H9 (cell line): ENCODE data around the gene CPLX1. TPM values are rescaled to one million over a fixed set of nuclear protein-coding genes. Genes with fewer than 3 reads are reported as not detected.
"Not testable (repeated sequence)": the region's sequence is repeated elsewhere in the genome, so short reads cannot be mapped to it uniquely, and the experiment has no call there.

Experiments
- DNase-seq: peaks from one replicate; pipeline ENCODE4 v3.0.0-alpha.2; 2017
- H2AFZ ChIP-seq: one replicate; pipeline ENCODE4 v1.6.1; 2013; ENCODE audit warnings: mild to moderate bottlenecking, low read length, control low read depth, moderate library complexity
- H2AK5ac ChIP-seq: 2 replicates; pipeline ENCODE4 v1.6.1; 2013; ENCODE audit warnings: low read length, control low read depth, mixed read lengths; ENCODE audit not compliant: insufficient read length
- H2BK120ac ChIP-seq: one replicate; pipeline ENCODE4 v1.6.1; 2013; ENCODE audit warnings: low read depth, mild to moderate bottlenecking, low read length, control low read depth, inconsistent platforms; ENCODE audit not compliant: poor library complexity, severe bottlenecking
- H2BK12ac ChIP-seq: 2 replicates; pipeline ENCODE4 v1.6.1; 2013; ENCODE audit warnings: low read length, control low read depth, mixed read lengths, low read depth; ENCODE audit not compliant: insufficient read length
- H2BK15ac ChIP-seq: 2 replicates; pipeline ENCODE4 v1.6.1; 2013; ENCODE audit warnings: low read depth, low read length, control low read depth
- H2BK20ac ChIP-seq: one replicate; pipeline ENCODE4 v1.6.1; 2013; ENCODE audit warnings: low read depth, mild to moderate bottlenecking, low read length, control low read depth, inconsistent platforms; ENCODE audit not compliant: poor library complexity, severe bottlenecking
- H2BK5ac ChIP-seq: 2 replicates; pipeline ENCODE4 v1.6.1; 2013; ENCODE audit warnings: low read length, control low read depth, mixed read lengths; ENCODE audit not compliant: insufficient read length
- H3K14ac ChIP-seq: 2 replicates; pipeline ENCODE4 v1.6.1; 2013; ENCODE audit warnings: low read length, control low read depth; ENCODE audit not compliant: insufficient read depth
- H3K18ac ChIP-seq: 2 replicates; pipeline ENCODE4 v1.6.1; 2013; ENCODE audit warnings: low read depth, mild to moderate bottlenecking, mixed read lengths, low read length, control low read depth; ENCODE audit not compliant: insufficient read length
- H3K23ac ChIP-seq: 2 replicates; pipeline ENCODE4 v1.6.1; 2013; ENCODE audit warnings: low read length, control low read depth, mixed read lengths, low read depth; ENCODE audit not compliant: insufficient read length
- H3K23me2 ChIP-seq: 2 replicates; pipeline ENCODE4 v1.6.1; 2013; ENCODE audit warnings: low read depth, mild to moderate bottlenecking, mixed read lengths, low read length, control low read depth; ENCODE audit not compliant: insufficient read length, poor library complexity, severe bottlenecking
- H3K27ac ChIP-seq: 2 replicates; pipeline ENCODE4 v1.5.1; 2013; ENCODE audit warnings: low read length, control low read depth, mixed read lengths, low read depth; ENCODE audit not compliant: insufficient read length
- H3K27me3 ChIP-seq: 2 replicates; pipeline ENCODE4 v1.6.1; 2013; ENCODE audit warnings: low read length, control low read depth, inconsistent platforms; ENCODE audit not compliant: insufficient read depth
- H3K4ac ChIP-seq: 2 replicates; pipeline ENCODE4 v1.6.1; 2013; ENCODE audit warnings: low read depth, mild to moderate bottlenecking, control low read depth, inconsistent platforms, low read length, moderate library complexity
- H3K4me1 ChIP-seq: 2 replicates; pipeline ENCODE4 v1.6.1; 2013; ENCODE audit warnings: low read length, control low read depth, inconsistent platforms; ENCODE audit not compliant: insufficient read depth
- H3K4me2 ChIP-seq: 2 replicates; pipeline ENCODE4 v1.6.1; 2013; ENCODE audit warnings: low read length, control low read depth, mixed read lengths; ENCODE audit not compliant: insufficient read length, insufficient read depth
- H3K56ac ChIP-seq: 2 replicates; pipeline ENCODE4 v1.6.1; 2013; ENCODE audit warnings: low read depth, mild to moderate bottlenecking, mixed read lengths, low read length, control low read depth; ENCODE audit not compliant: insufficient read length
- H3K79me1 ChIP-seq: 2 replicates; pipeline ENCODE4 v1.6.1; 2013; ENCODE audit warnings: low read depth, mild to moderate bottlenecking, moderate library complexity, low read length, control low read depth, inconsistent platforms; ENCODE audit not compliant: insufficient read depth, poor library complexity, severe bottlenecking
- H3K79me2 ChIP-seq: 2 replicates; pipeline ENCODE4 v1.6.1; 2013; ENCODE audit warnings: low read length, control low read depth, inconsistent platforms; ENCODE audit not compliant: insufficient read depth
- H3K9ac ChIP-seq: 2 replicates; pipeline ENCODE4 v1.6.1; 2013; ENCODE audit warnings: low read length, control low read depth, mixed read lengths; ENCODE audit not compliant: insufficient read length; ENCODE audit errors: extremely low read depth
- H3K9me3 ChIP-seq: one replicate; pipeline ENCODE4 v1.6.1; 2013; ENCODE audit warnings: low read depth, low read length, inconsistent platforms; ENCODE audit not compliant: control insufficient read depth
- H3T11ph ChIP-seq: one replicate; pipeline ENCODE4 v1.6.1; 2013; ENCODE audit warnings: mild to moderate bottlenecking, low read length, control low read depth, inconsistent platforms
- H4K20me1 ChIP-seq: one replicate; pipeline ENCODE4 v1.6.1; 2013; ENCODE audit not compliant: control insufficient read depth, insufficient read length, insufficient read depth
- H4K5ac ChIP-seq: 2 replicates; pipeline ENCODE4 v1.6.1; 2013; ENCODE audit warnings: low read depth, mild to moderate bottlenecking, mixed read lengths, low read length, control low read depth; ENCODE audit not compliant: insufficient read length
- H4K8ac ChIP-seq: replicated peaks from 2 replicates; pipeline ENCODE4 v1.6.1; 2013; ENCODE audit warnings: low read length, control low read depth, mixed read lengths, low read depth; ENCODE audit not compliant: insufficient read length
- H4K91ac ChIP-seq: 2 replicates; pipeline ENCODE4 v1.6.1; 2013; ENCODE audit warnings: low read depth, mild to moderate bottlenecking, moderate library complexity, mixed read lengths, low read length, control low read depth; ENCODE audit not compliant: insufficient read length
- H3K27ac Mint-ChIP-seq, 3 experiments: 2 replicates in 2 of 3; 3 replicates in 1 of 3; pipeline ENCODE4 v1.8.0; 2020 to 2021; ENCODE audit warnings: mixed read lengths in 3 of 3, mild to moderate bottlenecking in 1 of 3, moderate library complexity in 1 of 3
- H3K27me3 Mint-ChIP-seq: 2 replicates; pipeline ENCODE4 v1.8.0; 2021; ENCODE audit warnings: low read depth, mild to moderate bottlenecking, moderate library complexity, mixed read lengths
- H3K36me3 Mint-ChIP-seq, 3 experiments: 2 replicates in 2 of 3; 3 replicates in 1 of 3; pipeline ENCODE4 v1.8.0; 2020 to 2021; ENCODE audit warnings: low read depth in 3 of 3, mixed read lengths in 3 of 3; ENCODE audit not compliant: insufficient read depth in 1 of 3
- H3K4me1 Mint-ChIP-seq, 2 experiments: 2 replicates each; pipeline ENCODE4 v1.8.0; 2020; ENCODE audit warnings: mixed read lengths in 2 of 2
- H3K4me3 Mint-ChIP-seq, 2 experiments: 2 replicates in 1 of 2; 3 replicates in 1 of 2; pipeline ENCODE4 v1.8.0; 2020 to 2021; ENCODE audit warnings: mild to moderate bottlenecking in 2 of 2, mixed read lengths in 2 of 2, moderate library complexity in 1 of 2
- H3K9me3 Mint-ChIP-seq, 2 experiments: 2 replicates in 1 of 2; 3 replicates in 1 of 2; pipeline ENCODE4 v1.8.0; 2020; ENCODE audit warnings: mild to moderate bottlenecking in 2 of 2, mixed read lengths in 2 of 2, moderate library complexity in 1 of 2
- CTCF ChIP-seq: fragments of 200-600 bp; sonication (generic); conservative IDR thresholded peaks from 3 replicates; pipeline ENCODE4 v1.8.0; 2021; ENCODE audit warnings: antibody characterized with exemption, mild to moderate bottlenecking
- WGBS: extraction: QIAGEN DNeasy Blood & Tissue Kit; methylation state at CpG from one replicate; pipeline ENCODE4 v1.1.7; 2013; ENCODE audit warnings: missing lambda C conversion rate, low lambda C conversion rate, mixed read lengths; ENCODE audit not compliant: insufficient read length; ENCODE audit errors: extremely low coverage; 5-methylcytosine and 5-hydroxymethylcytosine counted together
- total RNA-seq: library from RNA; stranded (reverse); gene quantifications from 2 replicates; pipeline ENCODE4 v1.2.1, GENCODE V29; 2021

CPLX1 gene
- total RNA-seq, 1 experiment from 2014 or later, result 0.90 TPM

- Histone ChIP-seq H3K4ac (no peak overlapping the region), H3K79me2 (no peaks in the 10 kb centered on the region), H4K5ac (no peak overlapping the region), H3K9ac (no peak overlapping the region), H4K8ac (no peak overlapping the region), H2BK5ac (no peak overlapping the region), H2BK15ac (no peak overlapping the region), H2BK20ac (no peak overlapping the region), H4K91ac (no peak overlapping the region), H3K18ac (no peak overlapping the region), H3T11ph (no peak overlapping the region), H2AK5ac (no peak overlapping the region), H3K79me1 (no peaks in the 10 kb centered on the region), H3K4me1 (no peaks in the 10 kb centered on the region), H3K27me3 (no peaks in the 10 kb centered on the region), H3K23me2 (no peaks in the 10 kb centered on the region), H3K9me3 (no peaks in the 10 kb centered on the region), H2AFZ (no peak overlapping the region), H2BK12ac (no peak overlapping the region), H3K56ac (no peak overlapping the region), H3K14ac (no peak overlapping the region), H3K23ac (no peak overlapping the region), H3K27ac (no peak overlapping the region), H2BK120ac (no peak overlapping the region), H3K4me2 (no peak overlapping the region), H4K20me1 (no peaks in the 10 kb centered on the region)
- Mint-ChIP-seq H3K27me3 (peaks cover 6% of the 10 kb centered on the region), H3K4me3 (no peak overlapping the region), H3K27ac (0 out of 7 replicates have a peak overlapping the region, but pooled peaks of 1 of the 3 experiments have one; percentile 45), H3K36me3 (peaks cover 67 to 80% (median 76%) of the 10 kb centered on the region in 3 experiments), H3K9me3 (peaks cover 12 to 33% of the 10 kb centered on the region in 2 experiments), H3K4me1 (no peaks in the 10 kb centered on the region; a peak in 1 of 4 replicates)
- no CpG with 5 or more reads among the region's 21 CpGs for WGBS
- DNase-seq, result no peak
- no peak for TF ChIP-seq CTCF
These were observed 65.3 kb downstream of the CPLX1 start for GRCh38 chr4:760616-761015.

- H3K9me3 Mint-ChIP-seq, result peaks cover 12 to 30% of the 10 kb centered on the region in 2 experiments
- not testable (repeated sequence) for H3K79me1 ChIP-seq, H2BK5ac ChIP-seq, H3K27me3 Mint-ChIP-seq, H3K23me2 ChIP-seq, H3K27ac ChIP-seq, H3K27ac Mint-ChIP-seq, DNase-seq, H3T11ph ChIP-seq, H3K27me3 ChIP-seq, H2AK5ac ChIP-seq, H3K56ac ChIP-seq, H3K23ac ChIP-seq, H4K5ac ChIP-seq, H4K91ac ChIP-seq, H3K4ac ChIP-seq, H2BK120ac ChIP-seq, H3K4me2 ChIP-seq, H2AFZ ChIP-seq, H3K18ac ChIP-seq, H2BK20ac ChIP-seq, H3K4me1 ChIP-seq, H3K4me1 Mint-ChIP-seq, H3K9me3 ChIP-seq, H3K14ac ChIP-seq, H3K79me2 ChIP-seq, H2BK15ac ChIP-seq, H2BK12ac ChIP-seq, H3K9ac ChIP-seq, H4K8ac ChIP-seq, H4K20me1 ChIP-seq
- WGBS, result no CpG with 5 or more reads among the region's 24 CpGs
- peaks cover 65 to 79% (median 74%) of the 10 kb centered on the region in 3 experiments for H3K36me3 Mint-ChIP-seq
- H3K4me3 Mint-ChIP-seq, result peak overlapping the region in 1 of 2 experiments; percentile 44; a peak in 1 of 5 replicates
These were observed 66.1 kb downstream of the CPLX1 start for GRCh38 chr4:759810-760209.
